GM19035 (cell line): Measurements from ENCODE around the gene SPEN.
"Not testable (repeated sequence)": the region's sequence is repeated elsewhere in the genome, so short reads cannot be mapped to it uniquely, and the experiment has no call there.

Experiments
- ATAC-seq: cut with Tn5 transposase; IDR thresholded peaks from one replicate; pipeline ENCODE4 v1.9.1; 2021; ENCODE audit not compliant: unreplicated experiment

SPEN gene, protein sequence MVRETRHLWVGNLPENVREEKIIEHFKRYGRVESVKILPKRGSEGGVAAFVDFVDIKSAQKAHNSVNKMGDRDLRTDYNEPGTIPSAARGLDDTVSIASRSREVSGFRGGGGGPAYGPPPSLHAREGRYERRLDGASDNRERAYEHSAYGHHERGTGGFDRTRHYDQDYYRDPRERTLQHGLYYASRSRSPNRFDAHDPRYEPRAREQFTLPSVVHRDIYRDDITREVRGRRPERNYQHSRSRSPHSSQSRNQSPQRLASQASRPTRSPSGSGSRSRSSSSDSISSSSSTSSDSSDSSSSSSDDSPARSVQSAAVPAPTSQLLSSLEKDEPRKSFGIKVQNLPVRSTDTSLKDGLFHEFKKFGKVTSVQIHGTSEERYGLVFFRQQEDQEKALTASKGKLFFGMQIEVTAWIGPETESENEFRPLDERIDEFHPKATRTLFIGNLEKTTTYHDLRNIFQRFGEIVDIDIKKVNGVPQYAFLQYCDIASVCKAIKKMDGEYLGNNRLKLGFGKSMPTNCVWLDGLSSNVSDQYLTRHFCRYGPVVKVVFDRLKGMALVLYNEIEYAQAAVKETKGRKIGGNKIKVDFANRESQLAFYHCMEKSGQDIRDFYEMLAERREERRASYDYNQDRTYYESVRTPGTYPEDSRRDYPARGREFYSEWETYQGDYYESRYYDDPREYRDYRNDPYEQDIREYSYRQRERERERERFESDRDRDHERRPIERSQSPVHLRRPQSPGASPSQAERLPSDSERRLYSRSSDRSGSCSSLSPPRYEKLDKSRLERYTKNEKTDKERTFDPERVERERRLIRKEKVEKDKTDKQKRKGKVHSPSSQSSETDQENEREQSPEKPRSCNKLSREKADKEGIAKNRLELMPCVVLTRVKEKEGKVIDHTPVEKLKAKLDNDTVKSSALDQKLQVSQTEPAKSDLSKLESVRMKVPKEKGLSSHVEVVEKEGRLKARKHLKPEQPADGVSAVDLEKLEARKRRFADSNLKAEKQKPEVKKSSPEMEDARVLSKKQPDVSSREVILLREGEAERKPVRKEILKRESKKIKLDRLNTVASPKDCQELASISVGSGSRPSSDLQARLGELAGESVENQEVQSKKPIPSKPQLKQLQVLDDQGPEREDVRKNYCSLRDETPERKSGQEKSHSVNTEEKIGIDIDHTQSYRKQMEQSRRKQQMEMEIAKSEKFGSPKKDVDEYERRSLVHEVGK (N-terminal part only)

DNA sequence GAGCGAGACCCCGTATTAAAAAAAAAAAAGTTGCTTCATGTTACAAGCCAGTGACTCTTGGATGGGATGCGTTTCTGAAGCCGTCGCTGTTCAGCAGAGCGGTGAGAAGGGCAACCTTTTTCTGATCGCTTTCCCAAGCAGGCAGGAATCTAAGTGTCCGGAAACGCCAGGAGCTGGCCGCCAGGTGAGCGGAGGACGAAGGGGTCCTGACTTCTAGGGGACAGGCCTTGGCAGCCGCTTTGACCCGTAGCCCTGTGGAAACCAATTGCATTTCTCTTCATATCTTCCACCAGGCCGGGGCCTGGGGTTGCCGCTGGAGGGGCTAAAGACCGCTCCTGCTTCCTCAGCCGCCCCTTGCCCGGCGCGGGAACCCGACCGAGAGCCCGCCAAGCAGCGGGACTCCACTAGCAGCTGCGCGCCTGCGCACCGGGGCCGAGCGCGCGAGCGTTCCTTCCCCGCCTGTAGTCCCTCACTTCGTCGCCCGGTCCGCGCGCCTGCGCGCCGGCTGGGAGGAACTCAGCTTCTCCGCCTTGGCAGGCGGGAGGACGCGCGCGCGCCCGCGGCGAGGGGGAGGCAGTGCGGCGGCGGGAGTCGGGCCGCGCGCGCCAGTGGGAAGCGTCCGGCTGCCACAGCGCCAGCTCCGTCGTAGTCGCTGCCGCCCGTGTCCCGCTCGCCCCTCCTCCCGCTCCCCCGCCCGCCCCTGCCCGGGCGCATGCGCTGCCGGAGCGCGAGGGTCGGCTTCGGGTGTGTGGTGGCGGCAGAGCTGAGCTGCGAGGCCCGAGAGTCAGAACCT lies at the start of gene SPEN:
SPEN (plus strand) TSS at position 608 of the 793 bp plus-strand sequence. CDS start 361 bp downstream, outside the sequence.
- peak; percentile 71 for ATAC-seq

DNA sequence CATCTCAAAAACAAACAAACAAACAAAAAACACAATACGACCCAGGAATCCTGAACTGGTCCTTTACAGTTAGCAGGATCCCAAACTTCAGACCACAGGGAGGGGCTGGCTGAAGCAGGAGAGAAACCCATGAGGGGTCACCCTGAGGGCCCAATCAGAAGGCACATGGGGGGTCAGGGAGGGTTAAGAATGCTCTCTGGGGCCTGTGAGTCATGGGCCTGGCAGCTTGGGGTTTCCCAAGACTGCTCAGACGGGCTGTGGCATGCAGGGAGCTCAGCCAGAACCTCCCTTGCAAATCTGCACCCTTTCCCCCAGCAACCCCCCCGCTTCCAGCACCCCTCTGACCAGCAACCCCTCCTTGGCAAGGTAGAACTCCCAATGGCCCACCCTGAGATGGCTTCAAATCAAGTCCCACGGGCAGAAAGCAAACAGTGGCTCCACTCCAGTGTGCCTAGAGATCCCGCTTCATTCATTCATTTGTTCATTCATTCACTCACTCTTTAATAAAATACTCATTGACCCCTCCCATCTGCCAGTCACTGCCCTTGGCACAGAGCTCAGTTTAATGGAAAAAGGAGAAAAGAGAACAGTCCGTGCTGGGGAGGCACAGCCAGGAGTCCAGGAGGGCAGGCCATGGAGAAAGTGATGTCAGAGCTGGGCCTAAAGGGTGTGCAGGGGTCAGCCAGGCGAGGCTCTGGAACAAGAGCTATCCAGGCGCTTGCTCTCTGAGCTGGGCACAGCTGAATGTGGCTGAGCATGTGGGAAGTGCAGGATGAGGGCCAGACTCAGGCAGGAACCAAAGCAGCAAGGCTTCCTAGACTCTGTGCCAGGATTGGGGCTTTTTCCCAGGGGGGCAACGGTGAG lies 48.3 kb upstream of the SPEN start:
- ATAC-seq = no peak

DNA sequence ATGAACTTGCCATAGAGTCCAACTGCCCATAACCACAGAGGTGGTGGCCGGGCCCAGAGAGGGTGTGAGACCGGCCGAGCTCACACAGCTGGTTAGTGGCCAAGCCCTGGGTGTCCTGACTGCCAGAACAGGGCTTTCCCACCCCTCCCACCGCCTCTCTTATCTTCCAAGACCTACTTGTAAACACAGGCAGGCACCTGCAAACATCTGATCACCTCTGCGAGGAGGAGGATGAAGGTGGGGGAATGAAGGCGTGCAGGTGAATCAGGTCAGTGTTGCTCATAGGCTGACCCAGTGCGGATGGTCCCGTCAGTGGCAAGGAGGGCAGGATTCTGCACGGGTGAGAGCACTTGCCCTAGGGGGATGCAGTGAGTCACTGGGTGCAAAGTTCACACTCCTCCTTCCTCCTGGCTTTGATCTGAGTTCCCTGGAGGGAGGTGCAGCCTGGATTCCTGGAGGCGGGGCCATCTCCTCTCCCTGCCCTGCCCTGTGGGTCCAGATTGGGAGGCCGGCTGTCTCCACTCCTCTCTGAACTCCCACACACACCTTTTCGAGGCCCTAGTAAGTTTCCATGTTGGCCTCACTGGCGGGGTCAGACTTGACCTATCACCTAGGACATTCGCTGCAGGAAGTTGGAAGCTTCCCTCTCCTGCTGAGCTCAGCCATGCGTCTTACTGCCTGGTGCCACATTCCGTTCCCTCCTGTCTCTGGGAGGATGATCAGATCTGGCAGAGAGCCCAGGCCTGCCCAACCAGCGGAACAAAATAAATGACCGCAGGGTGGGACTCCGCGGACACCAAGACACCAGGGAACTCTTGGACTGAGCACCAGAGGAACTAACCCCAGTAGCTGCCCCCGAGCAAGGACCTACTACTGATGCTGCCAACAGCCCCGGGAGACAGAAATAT lies 47.3 kb upstream of the SPEN start:
- ATAC-seq = no peak

DNA sequence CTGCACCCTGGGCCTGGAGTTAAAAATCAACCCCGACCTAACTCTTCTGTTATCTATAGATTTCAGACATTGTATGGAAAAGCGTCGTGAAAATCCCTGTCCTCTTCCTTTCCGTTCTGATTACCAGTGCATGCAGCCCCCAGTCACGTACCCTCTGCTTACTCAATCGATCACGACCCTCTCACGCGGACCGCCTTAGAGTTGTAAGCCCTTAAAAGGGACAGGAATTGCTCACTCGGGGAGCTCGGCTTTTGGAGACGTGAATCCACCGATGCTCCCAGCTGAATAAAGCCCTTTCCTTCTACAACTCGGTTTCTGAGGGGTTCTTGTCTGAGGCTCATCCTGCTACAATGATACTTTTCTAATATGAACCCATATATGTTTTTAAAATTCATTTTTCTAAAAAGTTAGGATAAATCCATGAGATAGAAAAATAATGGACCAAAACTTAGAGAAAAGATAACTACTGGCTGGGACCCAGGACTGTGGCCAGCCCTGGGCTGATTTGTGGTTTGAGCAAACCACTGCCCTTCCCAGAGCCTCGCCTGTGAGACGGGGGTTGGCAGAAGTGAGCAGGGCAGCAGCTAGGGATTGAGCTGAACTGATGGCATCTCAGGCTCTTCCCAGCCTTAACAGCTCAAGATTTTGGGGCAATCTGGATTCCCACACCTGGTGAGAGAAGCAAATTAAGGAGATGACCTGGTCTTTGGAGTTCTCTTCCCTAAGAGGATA lies 45.1 kb upstream of the SPEN start:
- ATAC-seq = no peak

DNA sequence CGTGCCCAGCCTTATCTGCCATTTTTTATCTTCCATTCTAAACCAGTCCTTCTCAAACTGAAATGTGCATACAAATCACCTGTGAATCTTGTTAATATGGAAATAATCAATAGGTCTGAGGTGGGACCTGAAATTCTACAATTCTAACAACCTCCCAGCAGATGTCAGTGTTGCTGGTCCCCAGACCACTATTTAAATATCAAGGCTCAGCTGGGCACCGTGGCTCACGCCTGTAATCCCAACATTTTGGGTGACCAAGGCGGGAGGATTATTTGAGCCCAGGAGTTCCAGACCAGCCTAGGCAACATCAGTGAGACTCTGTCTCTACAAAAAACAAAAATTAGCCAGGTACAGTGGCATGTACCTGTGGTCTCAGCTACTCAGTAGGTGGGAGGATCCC lies 44.1 kb upstream of the SPEN start:
- no peak for ATAC-seq

DNA sequence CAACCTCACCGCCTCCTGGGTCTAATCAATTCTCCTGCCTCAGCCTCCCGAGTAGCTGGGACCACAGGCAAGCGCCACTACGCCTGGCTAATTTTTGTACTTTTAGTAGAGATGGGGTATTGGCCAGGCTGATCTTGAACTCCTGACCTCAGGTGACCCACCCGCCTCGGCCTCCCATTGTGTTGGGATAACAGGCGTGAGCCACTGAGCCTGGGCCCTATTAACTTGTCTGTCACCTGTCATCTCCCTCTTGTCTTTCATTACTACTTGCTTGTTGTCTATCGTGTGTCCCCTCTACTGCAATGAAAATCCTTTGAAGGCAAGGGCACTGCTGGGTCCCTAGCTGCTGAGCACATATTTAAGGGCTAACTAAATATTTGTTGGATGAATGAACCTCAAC lies 43.4 kb upstream of the SPEN start:
- ATAC-seq = no peak

DNA sequence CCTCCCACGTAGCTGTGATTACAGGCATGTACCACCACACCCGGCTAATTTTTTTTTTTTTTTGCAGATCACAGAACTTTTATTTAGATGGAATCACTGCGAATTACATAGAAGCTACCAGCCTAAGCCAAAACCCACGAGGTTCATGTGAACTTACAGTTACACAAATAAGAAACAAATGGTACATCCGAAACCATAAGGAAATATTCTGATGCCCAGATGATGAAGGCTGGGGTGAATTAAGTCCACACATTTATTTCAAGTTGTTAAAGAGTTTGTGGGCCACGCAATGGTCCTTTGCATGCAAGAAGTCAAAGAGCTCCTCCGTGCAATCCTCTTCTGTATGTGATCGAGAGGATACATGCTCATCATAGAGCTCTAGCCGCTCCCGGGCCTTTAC lies 40.4 kb upstream of the SPEN start:
- no peak for ATAC-seq

DNA sequence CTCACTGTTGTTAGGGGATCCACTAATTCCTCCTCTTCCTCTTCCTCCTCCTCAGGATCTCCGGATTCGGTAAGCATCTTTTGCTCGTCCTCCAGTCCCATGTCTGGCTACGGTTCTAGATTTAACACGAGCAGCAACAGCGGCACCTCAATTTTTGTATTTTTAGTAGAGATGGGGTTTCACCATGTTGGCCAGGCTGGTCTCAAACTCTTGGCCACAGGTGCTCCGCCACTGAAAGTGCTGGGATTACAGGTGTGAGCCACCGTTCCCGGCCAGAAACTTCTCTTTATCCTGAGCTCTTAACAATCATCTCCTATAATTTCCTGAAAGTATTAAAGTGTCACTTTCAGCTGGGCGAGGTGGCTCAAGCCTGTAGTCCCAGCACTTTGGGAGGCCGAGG lies 40.0 kb upstream of the SPEN start, which contains the start of gene UQCRHL:
UQCRHL (minus strand) TSS at position 101 of the 400 bp plus-strand sequence; CDS start at position 101, 0 bp downstream.
- not testable (repeated sequence) for ATAC-seq

DNA sequence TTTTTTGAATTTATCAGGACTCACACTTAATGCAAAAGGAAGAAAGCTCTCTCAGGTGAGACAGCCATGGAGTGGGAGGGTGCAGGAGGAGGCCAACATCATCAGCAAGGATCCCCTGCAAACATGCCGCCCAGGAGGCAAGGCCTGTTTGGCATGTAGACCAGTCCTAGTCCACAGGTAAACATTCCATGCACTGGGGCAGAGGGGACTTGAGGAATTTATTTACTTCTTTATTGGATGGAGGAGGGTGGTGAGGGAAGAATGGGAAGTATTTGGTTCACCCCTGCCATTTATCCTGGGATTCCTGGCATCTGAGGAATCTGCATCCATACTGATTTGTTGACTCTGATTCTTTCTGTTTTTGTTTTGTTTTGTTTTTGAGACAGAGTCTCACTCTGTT lies 38.6 kb upstream of the SPEN start:
- no peak for ATAC-seq

DNA sequence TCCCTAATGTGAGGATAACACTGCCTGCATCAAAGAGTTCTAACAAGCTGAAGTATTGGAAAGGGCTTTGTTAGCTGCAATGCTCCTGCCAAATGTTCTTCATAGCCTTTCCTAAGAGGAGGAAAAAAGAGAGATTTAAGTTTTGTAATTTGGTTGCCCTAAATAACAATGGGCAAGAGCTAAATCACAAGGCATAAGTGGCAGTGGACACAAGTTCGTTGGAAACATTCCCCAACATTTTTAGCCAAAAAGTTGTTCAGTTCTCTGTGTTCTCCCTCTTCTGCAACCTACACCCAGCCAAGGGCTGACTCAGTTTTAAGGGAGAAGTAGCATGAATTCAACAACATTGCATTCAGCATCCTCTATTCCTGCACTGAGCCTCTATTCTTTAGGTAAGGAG lies 37.4 kb upstream of the SPEN start:
- no peak for ATAC-seq

DNA sequence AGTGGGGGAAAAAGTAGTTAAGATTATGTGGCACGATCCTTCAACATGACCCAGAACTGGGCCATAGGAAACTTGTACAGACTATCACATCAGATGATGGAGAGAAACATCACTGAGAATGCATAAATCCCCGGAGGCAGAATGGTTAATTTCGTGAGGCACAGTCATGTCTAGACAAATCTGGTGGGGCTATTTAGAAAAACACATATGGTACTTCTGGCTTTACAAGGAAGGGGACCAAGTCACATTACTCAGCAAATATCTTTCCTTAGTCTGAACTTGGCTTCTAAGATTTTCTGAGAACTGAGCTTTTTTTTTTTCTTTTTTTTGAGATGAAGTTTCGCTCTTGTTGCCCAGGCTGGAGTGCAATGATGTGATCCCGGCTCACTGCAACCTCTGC lies 30.8 kb upstream of the SPEN start:
- no peak for ATAC-seq

DNA sequence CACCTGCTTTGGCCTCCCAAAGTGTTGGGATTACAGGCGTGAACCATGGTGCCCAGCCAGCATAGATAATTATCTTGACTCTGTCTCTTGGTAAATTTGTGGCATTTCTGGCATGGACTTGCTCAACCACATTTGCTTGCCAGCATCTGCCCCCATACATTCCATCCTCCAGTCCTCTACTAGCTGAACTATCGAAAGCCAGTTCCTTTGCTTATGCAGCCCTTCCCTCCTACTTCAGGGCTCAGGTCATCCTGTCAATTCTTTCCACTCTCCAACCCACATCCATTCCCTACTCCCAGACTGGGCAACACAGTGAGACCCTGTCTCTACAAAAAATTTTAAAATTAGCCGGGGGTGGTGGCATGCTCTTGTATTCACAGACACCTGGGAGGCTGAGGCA lies 27.0 kb upstream of the SPEN start:
- no peak for ATAC-seq

DNA sequence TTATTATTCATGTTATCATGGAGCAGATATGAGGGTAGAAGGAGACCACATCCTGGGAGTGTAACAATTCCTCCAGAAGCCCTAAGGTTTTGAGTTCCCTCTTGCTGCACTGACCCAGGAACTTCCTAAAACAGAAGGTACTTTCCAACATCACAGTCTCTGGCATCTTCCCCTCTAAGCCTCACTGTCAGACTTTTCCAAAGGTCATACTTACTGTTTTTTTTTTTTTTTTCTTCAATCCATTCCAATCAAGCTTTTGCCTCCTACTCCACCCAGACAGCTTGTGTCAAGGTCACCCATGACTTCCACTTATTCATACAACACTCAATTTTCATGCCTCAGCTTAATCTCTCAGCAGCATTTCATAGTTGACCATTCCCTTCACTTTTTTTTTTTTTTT lies 21.7 kb upstream of the SPEN start:
- no peak for ATAC-seq

DNA sequence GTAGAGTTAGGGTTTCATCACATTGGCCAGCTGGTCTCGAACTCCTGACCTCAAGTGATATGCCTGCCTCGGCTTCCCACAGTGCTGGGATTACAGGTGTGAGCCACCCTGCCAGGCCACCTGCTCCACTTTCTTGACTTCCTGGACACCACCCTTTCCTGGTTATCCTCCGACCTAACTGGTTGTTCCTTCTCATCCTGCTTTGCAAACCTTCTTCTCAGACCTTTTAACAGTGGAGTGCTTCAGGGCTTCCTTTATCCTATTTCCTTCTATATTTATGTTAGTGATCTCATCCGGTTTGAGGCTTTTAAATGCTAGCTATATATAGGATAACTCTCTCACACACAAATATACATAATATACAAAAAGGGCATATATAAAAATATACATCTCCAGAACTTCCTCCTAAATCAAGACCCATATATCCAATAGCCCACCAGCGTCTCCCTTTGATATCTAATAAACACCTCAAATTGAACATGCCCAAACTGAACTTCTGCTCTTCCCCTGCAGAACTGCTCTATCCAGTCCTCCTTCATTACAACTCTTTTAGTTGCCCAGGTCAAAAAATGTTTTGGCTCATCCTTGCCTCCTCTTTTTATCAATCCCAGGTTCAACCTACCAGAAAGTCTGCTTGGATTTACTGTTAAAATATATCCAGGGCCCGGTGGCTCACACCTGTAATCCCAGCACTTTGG lies 20.5 kb upstream of the SPEN start:
- no peak for ATAC-seq

DNA sequence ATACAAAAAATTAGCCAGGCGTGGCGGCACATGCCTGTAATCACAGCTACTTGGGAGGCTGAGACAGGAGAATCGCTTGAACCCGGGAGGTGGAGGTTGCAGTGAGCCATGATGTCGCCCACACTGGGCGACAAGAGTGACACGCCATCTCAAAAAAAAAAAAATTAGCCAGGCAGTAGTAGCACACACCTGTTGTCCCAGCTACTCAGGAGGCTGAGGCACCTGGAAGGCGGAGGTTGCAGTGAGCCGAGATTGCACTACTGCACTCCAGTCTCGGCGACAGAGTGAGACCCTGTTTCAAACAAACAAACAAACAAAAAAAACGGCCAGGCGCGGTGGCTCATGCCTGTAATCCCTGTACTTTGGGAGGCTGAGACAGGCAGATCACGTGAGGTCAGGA lies 19.9 kb upstream of the SPEN start:
- not testable (repeated sequence) for ATAC-seq

DNA sequence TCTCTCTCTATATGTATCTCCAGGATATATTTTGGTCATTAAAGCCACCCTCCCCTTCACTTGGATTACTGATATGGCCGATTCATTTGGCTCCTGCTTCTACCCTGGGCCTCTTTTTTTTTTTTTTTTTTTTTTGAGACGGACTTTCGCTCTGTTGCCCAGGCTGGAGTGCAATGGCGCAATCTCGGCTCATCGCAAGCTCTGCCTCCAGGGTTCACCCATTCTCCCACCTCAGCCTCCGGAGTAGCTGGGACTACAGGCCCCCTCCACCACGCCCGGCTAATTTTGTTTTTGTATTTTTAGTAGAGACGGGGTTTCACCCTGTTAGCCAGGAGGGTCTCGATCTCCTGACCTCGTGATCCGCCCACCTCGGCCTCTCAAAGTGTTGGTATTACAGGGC lies 18.6 kb upstream of the SPEN start:
- not testable (repeated sequence) for ATAC-seq

DNA sequence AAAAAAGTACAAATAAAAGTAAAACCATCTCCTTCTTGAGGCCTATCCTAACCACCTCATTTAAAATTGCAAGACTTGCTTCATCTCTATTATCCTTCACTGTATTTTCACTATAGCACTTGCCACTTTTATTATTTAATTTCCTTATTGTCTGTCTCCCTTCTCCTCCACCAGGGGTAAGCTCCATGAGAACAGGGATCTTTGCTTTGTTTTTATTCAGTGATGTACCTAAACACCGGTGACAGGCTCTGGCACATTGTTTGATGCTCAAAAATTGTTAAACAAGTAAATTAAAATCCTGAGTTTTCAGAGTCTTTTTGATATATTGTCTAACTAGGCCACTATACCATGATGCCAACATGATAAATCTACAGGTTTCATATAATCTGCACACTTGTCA lies 17.2 kb upstream of the SPEN start:
- ATAC-seq = no peak
